H1 (cell line): Measurements from ENCODE around the gene TBC1D20. TPM values are rescaled to one million over a fixed set of nuclear protein-coding genes. Genes with fewer than 3 reads are reported as not detected.

Experiments used
- CHD2 ChIP-seq: IDR thresholded peaks from 2 replicates; pipeline ENCODE4 v1.6.1; 2012; ENCODE audit warnings: low read length, improper control_type of control experiment
- CTBP2 ChIP-seq: IDR thresholded peaks from 2 replicates; pipeline ENCODE4 v1.7.0; 2011; ENCODE audit warnings: borderline replicate concordance, mild to moderate bottlenecking, moderate library complexity, mixed read lengths, low read length; ENCODE audit not compliant: insufficient read depth, insufficient read length
- FOSL1 ChIP-seq: IDR thresholded peaks from 2 replicates; pipeline ENCODE4 v1.6.1; 2011; ENCODE audit warnings: mild to moderate bottlenecking, low read depth, low read length, moderate library complexity; ENCODE audit not compliant: insufficient read depth
- RFX5 ChIP-seq: IDR thresholded peaks from 2 replicates; pipeline ENCODE4 v1.6.1; 2011; ENCODE audit warnings: low read depth, low read length, improper control_type of control experiment, borderline replicate concordance
- SIX5 ChIP-seq: IDR thresholded peaks from 2 replicates; pipeline ENCODE4 v1.6.1; 2011; ENCODE audit warnings: mild to moderate bottlenecking, low read depth, low read length
- TBP ChIP-seq: IDR thresholded peaks from 2 replicates; pipeline ENCODE4 v1.6.1; 2011; ENCODE audit warnings: low read depth, low read length, improper control_type of control experiment
- polyA plus RNA-seq, 7 experiments: library from polyadenylated mRNA; depleted of rRNA in 3 of 7; stranded (reverse) in 5 of 7; unstranded in 2 of 7; fragments of >200 nt in 5 of 7; fragments of 200-250 nt in 2 of 7; gene quantifications; 1 replicate in 5 of 7; 2 replicates in 1 of 7; 4 replicates in 1 of 7; pipeline versions ENCODE4 v1.2.1 to v1.2.3, GENCODE V29; 2011 to 2013; ENCODE audit warnings: missing spikeins in 2 of 7, mixed read lengths in 2 of 7
- total RNA-seq: library from RNA; stranded (reverse); fragmentation: NEBNext Ultra II Directional; extraction: Animal tissue kit (Norgen Biotek cat#: 25700); gene quantifications from 2 replicates; pipeline ENCODE4 v1.2.1, GENCODE V29; 2021
- TF ChIP-seq, protein P1 (sequence below): IDR thresholded peaks from 2 replicates; pipeline ENCODE4 v1.6.1; 2012; ENCODE audit warnings: inconsistent platforms

TBC1D20 gene
- total and polyA plus RNA-seq, 2 of the 8 experiments (the other 6 are each of a cell fraction or from before 2014, with no cell fraction given) = 14.5 to 17.1 TPM

DNA sequence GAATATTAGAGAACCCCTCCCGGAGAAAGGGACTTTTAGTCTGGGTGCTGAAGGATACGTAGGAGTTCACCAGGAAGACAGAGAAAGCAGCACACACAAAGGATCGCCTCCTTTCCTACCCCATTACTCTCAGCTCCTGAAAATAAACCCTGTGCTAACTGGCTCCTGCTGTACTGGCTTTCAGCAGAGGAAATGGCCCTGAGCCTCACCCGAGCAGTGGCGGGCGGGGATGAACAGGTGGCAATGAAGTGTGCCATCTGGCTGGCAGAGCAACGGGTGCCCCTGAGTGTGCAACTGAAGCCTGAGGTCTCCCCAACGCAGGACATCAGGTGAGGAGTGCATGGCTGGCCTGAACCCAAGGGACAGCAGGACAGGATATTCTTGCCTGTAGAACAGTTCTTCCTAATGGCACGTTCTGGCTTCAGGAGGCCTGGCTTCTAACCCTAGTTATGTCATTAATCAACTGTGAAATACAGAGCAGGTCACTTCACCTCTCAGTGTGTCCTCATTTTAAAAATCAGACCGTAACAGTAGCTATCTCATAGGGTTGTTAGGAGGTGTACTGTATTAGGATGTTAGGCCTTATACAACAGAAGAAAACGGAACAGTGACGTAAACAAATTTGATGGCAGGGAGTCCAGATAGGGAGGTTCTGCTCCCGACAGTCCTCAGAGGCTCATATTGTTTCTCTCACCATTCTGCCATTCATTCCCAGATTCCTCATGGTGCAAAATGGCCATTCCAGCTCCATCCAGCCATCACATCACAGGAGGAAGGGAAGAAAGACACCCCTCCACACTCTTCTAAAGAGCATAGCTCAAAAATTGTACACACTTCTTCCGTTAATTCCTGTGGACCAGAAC is 52.4 kb downstream of the TBC1D20 start (continued):
- TF ChIP-seq CTBP2 = no peak
- no peak for TF ChIP-seq TBP
- TF ChIP-seq FOSL1 = no peak
- no peak for TF ChIP-seq RFX5
- TF ChIP-seq, protein P1, sequence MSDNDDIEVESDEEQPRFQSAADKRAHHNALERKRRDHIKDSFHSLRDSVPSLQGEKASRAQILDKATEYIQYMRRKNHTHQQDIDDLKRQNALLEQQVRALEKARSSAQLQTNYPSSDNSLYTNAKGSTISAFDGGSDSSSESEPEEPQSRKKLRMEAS = no peak
- TF ChIP-seq SIX5 = no peak
- no peak for TF ChIP-seq CHD2
